ENCODE measurements around the gene PAPSS2.
"Not testable (repeated sequence)": the region's sequence is repeated elsewhere in the genome, so short reads cannot be mapped to it uniquely, and the experiment has no call there.

The PAPSS2 gene

GRCh38 chr10:87659571-87660483, at the start of gene PAPSS2:
Gene PAPSS2, plus strand, starts transcription at chr10:87659878. Its CDS starts 104 bp downstream, at chr10:87659982.
- peak; percentile 7 for DNase-seq

- DNase-seq, result not testable (repeated sequence)
These were observed 48.3 kb upstream of the PAPSS2 start for GRCh38 chr10:87611341-87611740.

GRCh38 chr10:87612115-87612514, 47.6 kb upstream of the PAPSS2 start:
- DNase-seq, result no peak

GRCh38 chr10:87613751-87614150, 45.9 kb upstream of the PAPSS2 start:
- DNase-seq, result no peak

- no peak for DNase-seq
These were observed 43.8 kb upstream of the PAPSS2 start for GRCh38 chr10:87615856-87616255.

GRCh38 chr10:87617503-87617902, 42.2 kb upstream of the PAPSS2 start:
- DNase-seq, result no peak

- no peak for DNase-seq
These were observed 40.9 kb upstream of the PAPSS2 start for GRCh38 chr10:87618566-87619423.

GRCh38 chr10:87619705-87620104, 40.0 kb upstream of the PAPSS2 start:
- DNase-seq, result no peak

- DNase-seq, result not testable (repeated sequence)
These were observed 38.2 kb upstream of the PAPSS2 start for GRCh38 chr10:87621440-87621839.

- no peak for DNase-seq
These were observed 37.2 kb upstream of the PAPSS2 start for GRCh38 chr10:87622314-87623004.

- no peak for DNase-seq
These were observed 36.5 kb upstream of the PAPSS2 start for GRCh38 chr10:87623191-87623590.

GRCh38 chr10:87625661-87626060, 34.0 kb upstream of the PAPSS2 start:
- DNase-seq, result no peak

- DNase-seq, result no peak
These were observed 33.2 kb upstream of the PAPSS2 start for GRCh38 chr10:87626422-87626892.

- no peak for DNase-seq
These were observed 29.5 kb upstream of the PAPSS2 start for GRCh38 chr10:87630171-87630570.

- DNase-seq, result no peak
These were observed 27.2 kb upstream of the PAPSS2 start for GRCh38 chr10:87632454-87632853.

GRCh38 chr10:87634311-87634710, 25.4 kb upstream of the PAPSS2 start:
- no peak for DNase-seq

GRCh38 chr10:87635498-87636312, 24.0 kb upstream of the PAPSS2 start:
- no peak for DNase-seq

GRCh38 chr10:87636313-87636915, 23.3 kb upstream of the PAPSS2 start:
- DNase-seq, result no peak

- DNase-seq, result no peak
These were observed 20.2 kb upstream of the PAPSS2 start for GRCh38 chr10:87639493-87639892.

GRCh38 chr10:87640043-87640442, 19.6 kb upstream of the PAPSS2 start:
- DNase-seq, result no peak

GRCh38 chr10:87642486-87642885, 17.2 kb upstream of the PAPSS2 start:
- DNase-seq, result no peak

GRCh38 chr10:87642988-87643387, 16.7 kb upstream of the PAPSS2 start:
- DNase-seq, result no peak
